GM18870 (cell line): Measurements from ENCODE around the gene HABP2.

ENCODE experiments used
- ATAC-seq: cut with Tn5 transposase; IDR thresholded peaks from one replicate; pipeline ENCODE4 v1.9.1; 2021; ENCODE audit warnings: moderate library complexity; ENCODE audit not compliant: unreplicated experiment

Gene HABP2

DNA sequence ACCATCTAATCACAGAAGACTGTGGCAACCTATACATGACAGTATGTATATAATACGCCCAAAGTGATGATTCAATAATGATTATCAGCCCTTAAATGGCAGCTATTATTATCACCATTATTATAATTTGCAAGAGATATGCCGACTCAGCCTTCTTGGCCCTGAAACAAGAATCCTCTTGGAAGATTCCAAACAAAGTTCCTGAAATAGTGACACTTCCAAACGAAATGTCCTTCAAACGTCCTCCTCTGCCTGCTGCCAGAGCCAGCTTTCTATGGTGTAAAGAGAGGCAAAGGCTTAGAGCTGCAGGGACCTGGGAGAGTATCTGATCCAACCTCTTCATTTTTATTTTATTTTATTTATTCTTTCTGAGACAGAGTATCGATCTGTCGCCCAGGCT, 75.0 kb downstream of the HABP2 start:
- ATAC-seq = no peak

DNA sequence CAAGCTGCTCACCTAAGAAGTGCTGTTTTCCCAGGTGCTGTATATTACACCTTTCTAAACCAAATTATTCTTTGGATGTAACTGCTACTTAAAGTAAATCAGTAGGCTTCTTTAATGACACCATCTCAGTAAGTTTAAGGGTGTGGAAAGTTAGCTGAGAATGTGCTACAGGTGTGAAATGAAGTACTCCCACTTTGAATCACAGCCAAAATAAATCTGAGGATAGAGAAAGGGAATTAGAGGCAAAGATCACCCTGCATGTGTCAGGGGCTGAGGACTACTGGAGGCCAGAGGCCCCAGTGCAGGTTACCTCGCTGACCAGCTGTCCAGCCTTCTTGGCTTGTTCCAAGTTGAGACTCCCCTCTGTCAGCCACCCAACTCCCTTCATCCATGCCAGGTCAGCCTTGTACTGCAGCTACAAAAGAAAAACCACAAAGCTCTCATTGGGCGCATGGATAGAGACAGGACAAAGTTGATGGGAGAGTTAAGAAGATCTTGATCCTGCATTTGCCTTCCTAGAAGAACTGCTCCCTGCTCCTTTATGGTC, 75.8 kb downstream of the HABP2 start:
- ATAC-seq = no peak

DNA sequence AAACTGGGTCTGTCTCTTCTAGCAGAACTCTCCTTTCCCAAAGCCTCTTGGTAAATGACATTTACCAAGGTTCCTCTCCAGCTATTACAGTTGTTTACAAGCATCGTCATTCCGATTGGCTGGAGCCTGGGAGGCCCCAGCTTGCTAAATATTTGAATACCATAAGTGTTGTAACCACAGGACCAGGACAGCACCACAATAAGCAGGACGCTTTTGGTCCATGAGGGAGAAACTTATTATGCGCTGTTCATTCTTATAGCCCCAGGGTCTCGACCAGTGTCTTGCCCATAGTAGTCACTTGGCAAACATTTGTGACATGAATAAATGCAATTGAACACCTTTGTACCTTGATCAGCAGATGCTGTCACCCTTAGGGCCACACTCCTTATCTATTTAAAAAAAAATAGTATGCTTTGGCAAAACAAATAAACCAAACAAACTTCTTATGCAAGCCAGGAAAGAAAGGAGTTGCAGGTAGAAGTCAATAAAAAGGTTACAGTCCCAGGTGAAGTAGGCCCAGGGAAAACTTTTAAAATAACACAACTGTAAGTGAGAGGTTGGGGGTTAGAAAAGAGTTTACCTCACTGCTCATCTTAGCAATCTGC, 78.2 kb downstream of the HABP2 start:
- ATAC-seq = no peak

DNA sequence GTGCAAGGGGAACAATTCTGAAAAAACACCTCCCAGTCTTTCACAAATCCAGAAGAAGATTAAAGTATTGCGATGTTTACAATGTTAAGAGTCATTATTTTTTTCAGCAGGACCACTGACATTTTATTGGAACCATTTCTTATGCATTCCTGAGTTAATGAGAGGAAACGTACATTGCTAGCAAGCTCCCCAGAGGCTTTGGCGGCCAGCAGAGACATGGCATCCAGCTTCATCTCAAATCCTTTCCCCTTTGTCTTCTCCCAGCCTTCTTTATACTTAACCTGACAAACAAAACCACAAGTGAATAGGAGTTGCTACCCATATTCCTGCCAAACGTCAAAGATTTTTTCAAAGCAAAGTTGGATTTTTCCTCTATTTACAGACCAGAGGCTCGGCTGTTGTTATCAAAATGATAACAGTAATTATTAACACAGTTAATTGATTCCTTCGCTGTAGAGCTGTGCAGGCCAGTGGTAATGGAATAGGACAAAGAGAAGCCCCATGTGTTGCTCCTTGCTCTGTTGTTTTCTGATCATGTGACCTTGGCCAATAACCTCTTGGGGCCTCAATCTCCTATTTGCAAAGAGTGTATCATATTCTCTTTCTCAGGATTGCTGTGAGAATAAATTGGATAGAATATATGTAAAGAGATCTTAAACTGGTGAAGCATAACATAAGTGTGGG, 79.0 kb downstream of the HABP2 start:
- ATAC-seq = no peak
